ENCODE data around the gene LGALS13. TPM values are rescaled to one million over a fixed set of nuclear protein-coding genes. Genes with fewer than 3 reads are reported as not detected.
A peak's percentile ranks its signal among the peaks of the same experiment; 100 is the strongest.

The LGALS13 gene
- total RNA-seq, 2 donors from 2014 or later, result not detected

DNA sequence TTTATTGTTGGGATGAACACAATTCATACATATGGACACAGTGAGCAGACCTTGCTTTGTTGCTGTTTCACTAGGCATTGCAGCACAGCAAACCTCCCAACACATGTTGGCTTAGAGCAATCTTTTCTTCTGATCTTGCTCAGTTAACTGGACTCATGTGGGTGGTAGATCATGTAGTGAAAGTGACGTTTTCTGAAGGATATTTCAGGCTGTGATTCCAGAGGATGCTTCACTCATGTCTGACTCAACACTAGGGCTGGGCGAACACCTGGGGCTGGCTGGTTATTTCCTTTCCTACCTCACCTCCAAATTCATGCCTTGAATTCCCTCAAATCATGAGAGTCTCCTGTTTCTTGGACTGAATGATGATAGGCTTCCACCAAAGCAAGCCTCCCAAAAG lies 14.3 kb upstream of the LGALS13 start:
- Mint-ChIP-seq H3K9me3 (no peaks in the 10 kb centered on the region), H3K27ac (no peak overlapping the region), H3K4me1 (no peaks in the 10 kb centered on the region), H3K4me3 (no peak overlapping the region), H3K27me3 (ENCODE audit: insufficient read depth) (peaks cover 14% of the 10 kb centered on the region), H3K36me3 (ENCODE audit: low read depth) (no peaks in the 10 kb centered on the region)
- Histone ChIP-seq H3K9me3 (ENCODE audit: control insufficient read depth, low read length) (no peaks in the 10 kb centered on the region), H3K27ac (ENCODE audit: low read depth, low read length) (no peak overlapping the region), H3K4me1 (ENCODE audit: control insufficient read depth, insufficient read depth, low read length) (no peaks in the 10 kb centered on the region), H3K36me3 (ENCODE audit: control insufficient read depth, insufficient read depth, low read length) (no peaks in the 10 kb centered on the region), H3K4me3 (ENCODE audit: low read length) (no peak overlapping the region), H3K9ac (ENCODE audit: extremely low read depth, low read length, poor library complexity, severe bottlenecking) (no peak overlapping the region), H3K27me3 (ENCODE audit: control insufficient read depth, insufficient read depth, low read length, poor library complexity, severe bottlenecking) (peaks cover 5% of the 10 kb centered on the region)
- TF ChIP-seq, protein P1, sequence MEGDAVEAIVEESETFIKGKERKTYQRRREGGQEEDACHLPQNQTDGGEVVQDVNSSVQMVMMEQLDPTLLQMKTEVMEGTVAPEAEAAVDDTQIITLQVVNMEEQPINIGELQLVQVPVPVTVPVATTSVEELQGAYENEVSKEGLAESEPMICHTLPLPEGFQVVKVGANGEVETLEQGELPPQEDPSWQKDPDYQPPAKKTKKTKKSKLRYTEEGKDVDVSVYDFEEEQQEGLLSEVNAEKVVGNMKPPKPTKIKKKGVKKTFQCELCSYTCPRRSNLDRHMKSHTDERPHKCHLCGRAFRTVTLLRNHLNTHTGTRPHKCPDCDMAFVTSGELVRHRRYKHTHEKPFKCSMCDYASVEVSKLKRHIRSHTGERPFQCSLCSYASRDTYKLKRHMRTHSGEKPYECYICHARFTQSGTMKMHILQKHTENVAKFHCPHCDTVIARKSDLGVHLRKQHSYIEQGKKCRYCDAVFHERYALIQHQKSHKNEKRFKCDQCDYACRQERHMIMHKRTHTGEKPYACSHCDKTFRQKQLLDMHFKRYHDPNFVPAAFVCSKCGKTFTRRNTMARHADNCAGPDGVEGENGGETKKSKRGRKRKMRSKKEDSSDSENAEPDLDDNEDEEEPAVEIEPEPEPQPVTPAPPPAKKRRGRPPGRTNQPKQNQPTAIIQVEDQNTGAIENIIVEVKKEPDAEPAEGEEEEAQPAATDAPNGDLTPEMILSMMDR (conservative IDR thresholded peaks at IDR 0.05), result no peak
- no peak for DNase-seq
- 38% methylated on average over 2 of the region's 2 CpGs; no CpG with 5 or more reads in 1 of the 2 experiments for WGBS, 2 experiments (ENCODE audit: insufficient coverage in 1 of 2, insufficient read length in 1 of 2)

DNA sequence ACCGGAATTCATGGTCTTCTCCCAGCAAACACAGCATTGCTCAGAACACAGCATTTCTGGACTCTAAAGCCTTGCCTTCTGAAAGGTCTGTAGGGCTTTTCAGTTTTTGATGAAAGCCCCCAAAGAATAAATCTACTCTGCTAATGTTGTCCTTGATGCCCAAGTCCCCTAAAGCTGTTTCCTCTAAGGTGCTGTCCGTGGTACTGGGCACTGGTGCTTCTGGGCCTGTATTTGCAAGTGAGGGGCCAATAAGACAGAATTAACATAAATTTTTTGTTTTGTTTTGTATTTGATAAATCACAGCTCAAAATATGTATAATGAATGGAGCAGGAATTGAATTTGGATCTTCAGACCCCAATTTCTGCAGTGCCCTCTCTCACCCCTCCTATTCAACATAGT lies 12.1 kb upstream of the LGALS13 start:
- Histone ChIP-seq H3K27me3 (ENCODE audit: control insufficient read depth, insufficient read depth, low read length, poor library complexity, severe bottlenecking) (peaks cover 9% of the 10 kb centered on the region), H3K4me3 (ENCODE audit: low read length) (no peak overlapping the region), H3K36me3 (ENCODE audit: control insufficient read depth, insufficient read depth, low read length) (no peaks in the 10 kb centered on the region), H3K9ac (ENCODE audit: extremely low read depth, low read length, poor library complexity, severe bottlenecking) (no peak overlapping the region), H3K9me3 (ENCODE audit: control insufficient read depth, low read length) (no peaks in the 10 kb centered on the region), H3K27ac (ENCODE audit: low read depth, low read length) (no peak overlapping the region), H3K4me1 (ENCODE audit: control insufficient read depth, insufficient read depth, low read length) (no peaks in the 10 kb centered on the region)
- 57 to 79% methylated on average over 1 to 2 of the region's 2 CpGs for WGBS, 2 experiments (ENCODE audit: insufficient coverage in 1 of 2, insufficient read length in 1 of 2)
- no peak overlapping the region for H3K27ac Mint-ChIP-seq
- H3K27me3 Mint-ChIP-seq (ENCODE audit: insufficient read depth), result peaks cover 18% of the 10 kb centered on the region
- H3K36me3 Mint-ChIP-seq (ENCODE audit: low read depth), result no peaks in the 10 kb centered on the region
- TF ChIP-seq, protein P1 (conservative IDR thresholded peaks at IDR 0.05), result no peak
- DNase-seq, result peak; percentile 81
- H3K4me3 Mint-ChIP-seq, result no peak overlapping the region
- no peaks in the 10 kb centered on the region for H3K9me3 Mint-ChIP-seq
- H3K4me1 Mint-ChIP-seq, result no peaks in the 10 kb centered on the region

DNA sequence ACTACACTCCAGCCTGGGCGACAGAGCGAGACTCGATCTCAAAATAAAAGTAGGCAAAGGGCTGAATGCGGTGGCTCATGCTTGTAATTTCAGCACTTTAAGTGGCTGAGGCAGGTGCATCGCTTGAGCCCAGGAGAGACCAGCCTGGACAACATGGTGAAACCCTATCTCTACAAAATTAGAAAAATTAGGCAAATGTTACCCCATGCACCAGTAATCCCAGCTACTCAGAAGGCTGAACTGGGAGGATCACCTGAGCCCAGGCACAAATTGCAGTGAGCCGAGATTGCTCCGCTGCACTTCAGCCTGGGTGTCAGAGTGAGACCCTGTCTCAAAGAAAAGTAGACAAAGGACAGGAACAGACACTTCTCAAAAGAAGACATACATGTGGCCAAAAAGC lies 9.9 kb upstream of the LGALS13 start:
- H3K36me3 Mint-ChIP-seq (ENCODE audit: low read depth), result no peaks in the 10 kb centered on the region
- no peak overlapping the region for H3K4me3 Mint-ChIP-seq
- no peaks in the 10 kb centered on the region for H3K4me1 Mint-ChIP-seq
- H3K36me3 ChIP-seq (ENCODE audit: control insufficient read depth, insufficient read depth, low read length), result no peaks in the 10 kb centered on the region
- TF ChIP-seq, protein P1 (conservative IDR thresholded peaks at IDR 0.05), result no peak
- peaks cover 16% of the 10 kb centered on the region for H3K27me3 Mint-ChIP-seq (ENCODE audit: insufficient read depth)
- no peak overlapping the region for H3K27ac ChIP-seq (ENCODE audit: low read depth, low read length)
- no peak overlapping the region for H3K27ac Mint-ChIP-seq
- no peak overlapping the region for H3K9ac ChIP-seq (ENCODE audit: extremely low read depth, low read length, poor library complexity, severe bottlenecking)
- 80 to 85% methylated on average over 7 of the region's 7 CpGs for WGBS, 2 experiments (ENCODE audit: insufficient coverage in 1 of 2, insufficient read length in 1 of 2)
- H3K9me3 Mint-ChIP-seq, result no peaks in the 10 kb centered on the region
- no peak overlapping the region for H3K4me3 ChIP-seq (ENCODE audit: low read length)
- DNase-seq, result no peak
- peaks cover 22% of the 10 kb centered on the region for H3K27me3 ChIP-seq (ENCODE audit: control insufficient read depth, insufficient read depth, low read length, poor library complexity, severe bottlenecking)
- no peaks in the 10 kb centered on the region for H3K9me3 ChIP-seq (ENCODE audit: control insufficient read depth, low read length)
- H3K4me1 ChIP-seq (ENCODE audit: control insufficient read depth, insufficient read depth, low read length), result no peaks in the 10 kb centered on the region
